Smooth muscle cell (in vitro differentiated cells): ENCODE measurements around the gene DMTF1. TPM values are rescaled to one million over a fixed set of nuclear protein-coding genes. Genes with fewer than 3 reads are reported as not detected.

Experiments used
- DNase-seq: peaks from one replicate; lab custom pipeline; 2025; ENCODE audit not compliant: unreplicated experiment; lab: John Stamatoyannopoulos, UW
- H2AFZ ChIP-seq: fragments of 200-600 bp; sonication (generic); 2 replicates; pipeline ENCODE4 v1.6.0; 2016; ENCODE audit warnings: antibody characterized with exemption, low read depth, mild to moderate bottlenecking
- H3F3A ChIP-seq: fragments of 200-600 bp; sonication (generic); 2 replicates; pipeline ENCODE4 v1.6.0; 2017; ENCODE audit warnings: antibody characterized with exemption, low read depth
- H3K27ac ChIP-seq: fragments of 200-600 bp; sonication (generic); 2 replicates; pipeline ENCODE4 v1.5.1; 2016; ENCODE audit warnings: low read depth, mild to moderate bottlenecking
- H3K27me3 ChIP-seq: fragments of 200-600 bp; sonication (generic); 2 replicates; pipeline ENCODE4 v1.6.1; 2016; ENCODE audit warnings: low read depth, mild to moderate bottlenecking
- H3K36me3 ChIP-seq: fragments of 200-600 bp; sonication (generic); 2 replicates; pipeline ENCODE4 v1.5.1; 2016; ENCODE audit warnings: low read depth
- H3K4me1 ChIP-seq: fragments of 200-600 bp; sonication (generic); 2 replicates; pipeline ENCODE4 v1.5.1; 2016; ENCODE audit warnings: low read depth
- H3K4me2 ChIP-seq: fragments of 200-600 bp; sonication (generic); 2 replicates; pipeline ENCODE4 v1.6.0; 2016; ENCODE audit warnings: mild to moderate bottlenecking
- H3K4me3 ChIP-seq: fragments of 200-600 bp; sonication (generic); 2 replicates; pipeline ENCODE4 v1.5.1; 2016; ENCODE audit warnings: mild to moderate bottlenecking
- H3K79me2 ChIP-seq: fragments of 200-600 bp; sonication (generic); 2 replicates; pipeline ENCODE4 v1.6.0; 2016; ENCODE audit warnings: low read depth, mild to moderate bottlenecking
- H3K9ac ChIP-seq: fragments of 200-600 bp; sonication (generic); 2 replicates; pipeline ENCODE4 v1.6.0; 2016; ENCODE audit warnings: low read depth
- H3K9me3 ChIP-seq: fragments of 200-600 bp; sonication (generic); replicated peaks from 2 replicates; pipeline ENCODE4 v1.5.1; 2016; ENCODE audit warnings: low read depth
- H4K20me1 ChIP-seq: fragments of 200-600 bp; sonication (generic); 2 replicates; pipeline ENCODE4 v1.6.0; 2016; ENCODE audit warnings: low read depth
- WGBS: methylation state at CpG from one replicate; pipeline ENCODE4 v1.1.7; 2016; ENCODE audit warnings: low lambda C conversion rate; 5-methylcytosine and 5-hydroxymethylcytosine counted together
- polyA plus RNA-seq: library from polyadenylated mRNA; unstranded; fragments of >200 nt; fragmentation: Nextera tagmentation; extraction: Ambion mirVana; gene quantifications from 2 replicates; pipeline ENCODE4 v1.2.1, GENCODE V29; 2016
- total RNA-seq: library from RNA; depleted of rRNA; stranded (reverse); fragments of >200 nt; gene quantifications from 2 replicates; pipeline ENCODE4 v1.2.3, GENCODE V29; 2014
- TF ChIP-seq, protein P1 (sequence below): fragments of 200-600 bp; sonication (generic); IDR thresholded peaks from 2 replicates; pipeline ENCODE4 v1.5.1; 2017; ENCODE audit warnings: borderline replicate concordance, mild to moderate bottlenecking, antibody characterized with exemption; ENCODE audit not compliant: insufficient read depth, poor library complexity, severe bottlenecking

Gene DMTF1
- total and polyA plus RNA-seq, 2 experiments from 2014 or later = 31.7 to 109 TPM

DNA sequence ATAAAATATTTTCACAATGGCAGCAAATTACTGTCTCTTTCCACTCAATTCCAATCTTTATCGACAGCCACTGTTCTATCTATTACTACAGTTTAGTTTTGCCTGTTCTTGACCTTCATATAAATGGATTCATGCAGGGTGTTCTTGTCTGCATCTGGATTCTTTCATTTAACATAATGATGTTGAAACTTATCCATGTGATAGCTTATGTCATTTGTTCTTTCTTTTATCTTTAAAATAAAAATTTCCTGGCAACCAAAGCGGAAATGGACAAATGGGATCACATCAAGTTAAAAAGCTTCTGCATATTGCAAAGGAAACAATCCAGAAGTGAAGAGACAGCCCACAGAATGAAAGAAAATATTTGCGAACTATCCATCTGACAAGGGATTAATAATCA lies 20.5 kb upstream of the DMTF1 start:
- Histone ChIP-seq H3K4me3 (no peak overlapping the region), H2AFZ (no peak overlapping the region), H3K9me3 (no peaks in the 10 kb centered on the region), H3K9ac (no peak overlapping the region), H3K36me3 (no peaks in the 10 kb centered on the region), H3F3A (no peaks in the 10 kb centered on the region), H3K79me2 (no peaks in the 10 kb centered on the region), H4K20me1 (no peaks in the 10 kb centered on the region), H3K4me1 (peaks cover 28% of the 10 kb centered on the region), H3K4me2 (no peak overlapping the region), H3K27ac (no peak overlapping the region), H3K27me3 (no peaks in the 10 kb centered on the region)
- WGBS = 97% methylated on average over 3 of the region's 3 CpGs
- TF ChIP-seq, protein P1, sequence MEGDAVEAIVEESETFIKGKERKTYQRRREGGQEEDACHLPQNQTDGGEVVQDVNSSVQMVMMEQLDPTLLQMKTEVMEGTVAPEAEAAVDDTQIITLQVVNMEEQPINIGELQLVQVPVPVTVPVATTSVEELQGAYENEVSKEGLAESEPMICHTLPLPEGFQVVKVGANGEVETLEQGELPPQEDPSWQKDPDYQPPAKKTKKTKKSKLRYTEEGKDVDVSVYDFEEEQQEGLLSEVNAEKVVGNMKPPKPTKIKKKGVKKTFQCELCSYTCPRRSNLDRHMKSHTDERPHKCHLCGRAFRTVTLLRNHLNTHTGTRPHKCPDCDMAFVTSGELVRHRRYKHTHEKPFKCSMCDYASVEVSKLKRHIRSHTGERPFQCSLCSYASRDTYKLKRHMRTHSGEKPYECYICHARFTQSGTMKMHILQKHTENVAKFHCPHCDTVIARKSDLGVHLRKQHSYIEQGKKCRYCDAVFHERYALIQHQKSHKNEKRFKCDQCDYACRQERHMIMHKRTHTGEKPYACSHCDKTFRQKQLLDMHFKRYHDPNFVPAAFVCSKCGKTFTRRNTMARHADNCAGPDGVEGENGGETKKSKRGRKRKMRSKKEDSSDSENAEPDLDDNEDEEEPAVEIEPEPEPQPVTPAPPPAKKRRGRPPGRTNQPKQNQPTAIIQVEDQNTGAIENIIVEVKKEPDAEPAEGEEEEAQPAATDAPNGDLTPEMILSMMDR = no peak
- no peak for DNase-seq

DNA sequence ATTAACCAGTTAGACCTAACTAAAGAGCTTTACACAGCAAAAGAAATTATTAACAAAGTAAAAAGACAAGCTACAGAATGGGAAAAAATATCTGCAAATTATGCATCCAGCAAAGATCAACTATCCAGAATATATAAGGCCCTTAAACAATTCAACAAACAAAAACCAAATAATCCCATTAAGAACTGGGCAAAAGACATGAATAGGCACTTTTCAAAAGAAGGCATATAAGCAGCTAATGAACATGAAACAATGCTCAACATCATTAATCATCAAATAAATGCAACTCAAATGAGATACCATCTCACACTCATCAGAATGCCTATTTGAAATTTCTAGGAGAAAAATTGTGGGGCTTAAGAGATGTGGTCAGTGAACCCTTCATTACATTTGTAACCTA lies 15.0 kb upstream of the DMTF1 start:
- Histone ChIP-seq H3K4me3 (no peak overlapping the region), H3K4me1 (no peaks in the 10 kb centered on the region), H3K27ac (no peak overlapping the region), H3K79me2 (no peaks in the 10 kb centered on the region), H2AFZ (no peak overlapping the region), H3F3A (no peaks in the 10 kb centered on the region), H3K9ac (no peak overlapping the region), H3K4me2 (no peak overlapping the region), H3K36me3 (no peaks in the 10 kb centered on the region), H3K27me3 (no peaks in the 10 kb centered on the region), H3K9me3 (no peaks in the 10 kb centered on the region), H4K20me1 (no peaks in the 10 kb centered on the region)
- TF ChIP-seq, protein P1 = no peak
- DNase-seq = no peak

DNA sequence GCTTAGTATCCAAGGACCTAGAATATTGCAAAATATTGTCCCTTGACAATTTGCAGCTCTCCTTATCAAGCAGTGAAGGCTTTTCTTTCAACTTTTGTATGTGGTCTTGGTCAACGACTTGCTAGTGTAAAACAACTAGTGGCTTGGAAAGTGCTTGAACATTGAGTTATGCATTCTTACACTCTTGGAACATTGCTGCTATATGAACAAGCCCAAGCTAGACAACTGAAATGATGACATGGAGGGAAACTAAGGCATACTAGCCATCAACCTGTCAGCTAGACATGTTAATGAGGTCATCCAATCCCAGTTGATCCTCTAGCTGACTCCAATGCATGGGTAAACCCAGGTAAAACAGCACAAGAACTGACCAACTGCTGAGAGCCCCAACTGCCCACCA lies 12.7 kb upstream of the DMTF1 start:
- no peaks in the 10 kb centered on the region for H3F3A ChIP-seq
- no peaks in the 10 kb centered on the region for H3K36me3 ChIP-seq
- H3K27ac ChIP-seq = no peak overlapping the region
- H3K4me3 ChIP-seq = no peak overlapping the region
- no peaks in the 10 kb centered on the region for H3K9me3 ChIP-seq
- no peak for DNase-seq
- no peak overlapping the region for H3K9ac ChIP-seq
- no peaks in the 10 kb centered on the region for H3K4me1 ChIP-seq
- no peak overlapping the region for H2AFZ ChIP-seq
- H4K20me1 ChIP-seq = no peaks in the 10 kb centered on the region
- TF ChIP-seq, protein P1 = no peak
- no peaks in the 10 kb centered on the region for H3K27me3 ChIP-seq
- no peaks in the 10 kb centered on the region for H3K79me2 ChIP-seq
- no peak overlapping the region for H3K4me2 ChIP-seq
- 80% methylated on average over 1 of the region's 1 CpG for WGBS

DNA sequence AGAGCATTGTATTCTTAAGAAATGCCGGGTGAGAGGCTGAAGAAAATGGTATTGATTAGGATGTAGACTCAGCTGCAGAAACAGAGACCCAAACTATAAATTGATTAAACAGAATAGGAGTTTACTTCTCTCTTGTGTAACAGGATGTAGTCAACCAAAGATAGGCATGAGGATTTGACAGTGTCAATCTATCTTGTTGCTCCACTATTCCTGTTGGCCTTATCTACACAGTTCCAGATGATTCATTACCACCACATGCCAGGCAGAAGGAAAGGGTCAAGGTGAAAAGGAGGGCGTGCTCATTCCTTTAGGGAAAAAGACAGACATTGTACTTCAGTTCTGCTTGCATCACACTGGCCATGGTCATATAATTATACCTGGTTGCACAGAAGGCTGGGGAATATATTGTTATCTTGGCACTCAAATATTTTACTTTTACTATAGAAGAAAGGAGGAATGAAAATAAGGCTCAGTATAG lies 11.9 kb upstream of the DMTF1 start:
- no peak for DNase-seq

More for the DNA sequence above, 11.9 kb upstream of the DMTF1 start:
- Histone ChIP-seq H3F3A (no peaks in the 10 kb centered on the region), H3K4me3 (no peak overlapping the region), H3K27ac (no peak overlapping the region), H3K9me3 (no peaks in the 10 kb centered on the region), H3K36me3 (no peaks in the 10 kb centered on the region), H3K79me2 (no peaks in the 10 kb centered on the region), H4K20me1 (no peaks in the 10 kb centered on the region), H3K27me3 (no peaks in the 10 kb centered on the region), H3K9ac (no peak overlapping the region), H3K4me2 (no peak overlapping the region), H2AFZ (no peak overlapping the region), H3K4me1 (no peaks in the 10 kb centered on the region)
- 92% methylated on average over 2 of the region's 2 CpGs for WGBS
- TF ChIP-seq, protein P1 = no peak
